ENCODE data around the gene PIEZO2.

The PIEZO2 gene

DNA sequence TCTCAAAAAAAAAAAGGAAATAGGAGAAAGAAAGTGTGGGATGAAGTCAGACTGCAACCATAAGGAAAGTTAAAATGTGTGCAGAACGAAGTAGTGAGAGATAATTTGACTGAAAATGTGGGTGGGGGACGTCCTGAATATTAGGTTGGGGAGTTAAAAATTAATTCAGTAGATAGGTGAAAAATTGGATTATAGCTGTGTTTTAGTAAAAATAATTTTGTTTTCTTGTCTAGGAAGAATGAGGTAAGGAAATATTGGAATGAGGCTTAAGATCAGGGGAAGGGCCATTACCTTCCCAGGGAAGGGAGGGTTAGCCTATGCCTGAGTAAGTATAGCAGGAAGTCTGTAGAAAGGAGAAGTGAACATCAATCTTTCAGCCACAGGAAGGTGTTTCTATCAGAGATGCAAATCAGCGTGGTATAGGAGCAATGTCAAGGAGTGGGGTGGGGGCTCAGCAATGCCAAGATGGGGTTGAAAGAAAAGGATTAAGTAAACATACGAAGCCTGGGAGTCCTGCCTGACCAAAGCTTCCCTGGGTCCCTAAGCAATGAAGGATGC, 250.9 kb downstream of the PIEZO2 start:
- DNase-seq (ENCODE audit: low spot score): no peak
- no peak overlapping the region for H3K27ac ChIP-seq
- ChIA-PET POLR2A (ENCODE audit: low non-redundant PET) (no interaction called here), CTCF (no interaction called here)
- TF ChIP-seq, protein P1, sequence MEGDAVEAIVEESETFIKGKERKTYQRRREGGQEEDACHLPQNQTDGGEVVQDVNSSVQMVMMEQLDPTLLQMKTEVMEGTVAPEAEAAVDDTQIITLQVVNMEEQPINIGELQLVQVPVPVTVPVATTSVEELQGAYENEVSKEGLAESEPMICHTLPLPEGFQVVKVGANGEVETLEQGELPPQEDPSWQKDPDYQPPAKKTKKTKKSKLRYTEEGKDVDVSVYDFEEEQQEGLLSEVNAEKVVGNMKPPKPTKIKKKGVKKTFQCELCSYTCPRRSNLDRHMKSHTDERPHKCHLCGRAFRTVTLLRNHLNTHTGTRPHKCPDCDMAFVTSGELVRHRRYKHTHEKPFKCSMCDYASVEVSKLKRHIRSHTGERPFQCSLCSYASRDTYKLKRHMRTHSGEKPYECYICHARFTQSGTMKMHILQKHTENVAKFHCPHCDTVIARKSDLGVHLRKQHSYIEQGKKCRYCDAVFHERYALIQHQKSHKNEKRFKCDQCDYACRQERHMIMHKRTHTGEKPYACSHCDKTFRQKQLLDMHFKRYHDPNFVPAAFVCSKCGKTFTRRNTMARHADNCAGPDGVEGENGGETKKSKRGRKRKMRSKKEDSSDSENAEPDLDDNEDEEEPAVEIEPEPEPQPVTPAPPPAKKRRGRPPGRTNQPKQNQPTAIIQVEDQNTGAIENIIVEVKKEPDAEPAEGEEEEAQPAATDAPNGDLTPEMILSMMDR (conservative IDR thresholded peaks at IDR 0.05; ENCODE audit: low read depth): no peak

DNA sequence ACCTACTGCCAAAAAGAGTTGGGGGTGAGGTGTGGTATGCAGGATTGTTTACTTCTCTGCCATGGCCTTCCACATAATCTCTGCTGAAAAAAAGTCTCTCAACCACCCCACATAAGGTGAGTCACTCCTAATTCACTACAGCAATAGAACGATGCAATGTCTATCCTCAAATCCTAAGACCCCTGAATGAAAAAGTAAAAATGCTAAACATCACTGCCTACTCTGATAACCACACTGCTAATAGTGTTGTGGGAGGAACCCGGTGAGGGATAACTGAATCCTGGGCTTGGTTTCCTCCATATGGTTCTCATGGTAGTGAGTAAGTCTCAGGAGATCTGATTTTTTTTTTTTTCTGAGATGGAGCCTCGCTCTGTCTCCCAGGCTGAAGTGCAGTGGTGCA, 252.5 kb downstream of the PIEZO2 start:
- CTCF ChIA-PET: no interaction called here
- POLR2A ChIA-PET (ENCODE audit: low non-redundant PET): no interaction called here
- no peak overlapping the region for H3K27ac ChIP-seq
- DNase-seq (ENCODE audit: low spot score): no peak
- TF ChIP-seq, protein P1 (conservative IDR thresholded peaks at IDR 0.05; ENCODE audit: low read depth): no peak

DNA sequence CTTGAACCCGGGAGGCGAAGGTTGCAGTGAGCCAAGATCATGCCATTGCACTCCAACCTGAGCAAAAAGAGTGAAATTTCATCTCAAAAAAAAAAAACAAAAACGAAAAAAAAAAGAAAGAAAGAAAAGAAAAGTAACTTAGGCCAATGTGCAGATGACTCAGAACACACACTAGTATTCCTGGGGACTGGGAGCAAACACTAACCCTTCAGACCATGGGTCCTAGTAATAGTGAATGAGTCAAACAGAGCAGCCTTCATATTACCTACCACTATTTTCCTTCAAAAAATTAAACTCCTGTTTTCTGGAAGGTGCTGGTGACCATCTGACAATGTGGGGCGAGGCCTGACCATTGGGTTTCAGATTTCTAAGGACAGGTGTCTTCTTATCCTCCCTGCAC, 253.4 kb downstream of the PIEZO2 start:
- DNase-seq (ENCODE audit: low spot score): no peak
- TF ChIP-seq, protein P1 (conservative IDR thresholded peaks at IDR 0.05; ENCODE audit: low read depth): no peak
- no peak overlapping the region for H3K27ac ChIP-seq
- ChIA-PET POLR2A (ENCODE audit: low non-redundant PET) (no interaction called here), CTCF (no interaction called here)

DNA sequence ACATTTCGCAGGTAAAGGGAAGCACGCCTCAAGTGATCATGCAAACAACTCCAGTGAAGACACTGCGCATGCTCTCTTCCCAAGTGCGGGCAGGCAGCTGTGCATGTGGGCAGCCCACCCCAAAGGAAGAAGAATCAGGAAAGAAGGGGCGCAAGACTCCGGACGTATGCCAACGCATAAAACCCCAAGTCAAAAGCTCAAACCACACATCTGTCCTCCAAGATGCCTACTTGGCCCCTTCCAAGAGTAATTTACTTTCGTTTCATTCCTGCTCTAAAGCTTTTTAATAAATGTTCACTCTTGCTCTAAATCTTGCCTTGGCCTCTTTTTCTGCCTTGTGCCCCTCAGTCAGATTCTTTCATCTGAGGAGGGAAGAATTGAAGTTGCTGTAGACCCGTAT, 254.9 kb downstream of the PIEZO2 start:
- no peak for DNase-seq (ENCODE audit: low spot score)
- H3K27ac ChIP-seq: no peak overlapping the region
- CTCF ChIA-PET: no interaction called here
- POLR2A ChIA-PET (ENCODE audit: low non-redundant PET): no interaction called here
- TF ChIP-seq, protein P1 (conservative IDR thresholded peaks at IDR 0.05; ENCODE audit: low read depth): no peak

DNA sequence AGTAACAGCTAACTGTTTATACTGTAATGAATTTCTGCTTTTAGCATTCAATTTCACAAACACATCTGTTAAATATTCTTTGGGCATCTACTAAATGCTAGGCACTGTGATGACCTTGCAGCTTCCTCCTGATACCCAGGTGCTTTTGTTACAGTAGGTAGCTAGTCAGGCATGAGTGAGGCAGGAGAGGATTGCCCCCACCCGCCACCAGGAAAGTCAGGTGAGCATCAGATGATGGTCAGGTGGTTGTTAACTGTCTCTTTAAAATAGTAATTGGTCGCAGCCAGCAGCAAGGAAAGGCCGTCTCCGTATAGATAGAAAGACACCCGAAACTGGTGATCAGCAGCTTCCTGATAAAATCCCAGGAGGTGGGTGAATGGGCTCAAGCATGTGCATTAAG, 255.6 kb downstream of the PIEZO2 start:
- H3K27ac ChIP-seq: no peak overlapping the region
- no peak for DNase-seq (ENCODE audit: low spot score)
- POLR2A ChIA-PET (ENCODE audit: low non-redundant PET): no interaction called here
- CTCF ChIA-PET: no interaction called here
- TF ChIP-seq, protein P1 (conservative IDR thresholded peaks at IDR 0.05; ENCODE audit: low read depth): no peak

DNA sequence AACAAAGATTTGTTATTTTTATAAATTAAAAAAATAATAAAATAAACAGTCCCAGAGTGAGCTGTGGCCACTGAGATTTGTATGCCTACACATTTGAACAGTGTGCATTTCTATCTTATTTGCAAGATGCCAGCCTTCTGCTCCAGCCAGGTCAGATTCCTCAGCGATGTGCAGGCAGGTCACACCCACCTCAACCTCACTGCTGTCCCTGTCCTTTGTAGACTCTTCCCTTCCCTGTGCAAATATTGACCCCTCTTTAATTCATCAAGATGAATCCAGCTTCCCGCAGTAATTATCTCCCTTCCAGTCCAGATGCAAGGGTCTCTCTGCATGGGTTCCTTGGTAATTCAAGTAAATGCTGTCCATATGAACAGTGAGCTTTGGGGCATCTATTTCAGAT, 256.2 kb downstream of the PIEZO2 start:
- ChIA-PET POLR2A (ENCODE audit: low non-redundant PET) (no interaction called here), CTCF (interaction anchor here (0.6 kb wide), 1 partner anchor 212 kb away, joined by 5 read pairs; no protein-coding TSS in a partner anchor)
- no peak for DNase-seq (ENCODE audit: low spot score)
- TF ChIP-seq, protein P1 (conservative IDR thresholded peaks at IDR 0.05; ENCODE audit: low read depth): no peak
- H3K27ac ChIP-seq: no peak overlapping the region

DNA sequence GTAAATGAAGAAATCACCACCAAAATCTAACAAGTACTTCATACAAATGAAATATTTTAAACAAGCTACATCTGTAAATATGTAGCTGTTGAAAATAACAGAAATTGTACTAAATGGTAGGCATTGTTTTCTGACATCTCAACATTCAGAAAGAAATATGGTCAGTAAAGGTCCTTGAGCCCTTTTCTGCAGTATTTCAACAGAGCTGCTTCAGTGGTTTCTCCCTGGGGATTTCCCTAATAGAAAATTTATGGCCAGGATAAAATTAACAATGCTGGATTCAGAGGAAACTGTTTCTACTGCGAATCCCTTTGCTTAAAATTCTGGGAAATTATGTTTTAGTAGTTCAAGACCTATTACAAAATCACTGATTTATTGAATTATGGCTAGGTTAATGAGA, 256.6 kb downstream of the PIEZO2 start:
- TF ChIP-seq, protein P1 (conservative IDR thresholded peaks at IDR 0.05; ENCODE audit: low read depth): no peak
- no peak overlapping the region for H3K27ac ChIP-seq
- CTCF ChIA-PET: interaction anchor here (0.6 kb wide), 1 partner anchor 213 kb away, joined by 5 read pairs; no protein-coding TSS in a partner anchor
- POLR2A ChIA-PET (ENCODE audit: low non-redundant PET): no interaction called here
- DNase-seq (ENCODE audit: low spot score): no peak
